ENCODE measurements around the gene GMDS.
"Not testable (repeated sequence)": the region's sequence is repeated elsewhere in the genome, so short reads cannot be mapped to it uniquely, and the experiment has no call there.

Gene GMDS

DNA sequence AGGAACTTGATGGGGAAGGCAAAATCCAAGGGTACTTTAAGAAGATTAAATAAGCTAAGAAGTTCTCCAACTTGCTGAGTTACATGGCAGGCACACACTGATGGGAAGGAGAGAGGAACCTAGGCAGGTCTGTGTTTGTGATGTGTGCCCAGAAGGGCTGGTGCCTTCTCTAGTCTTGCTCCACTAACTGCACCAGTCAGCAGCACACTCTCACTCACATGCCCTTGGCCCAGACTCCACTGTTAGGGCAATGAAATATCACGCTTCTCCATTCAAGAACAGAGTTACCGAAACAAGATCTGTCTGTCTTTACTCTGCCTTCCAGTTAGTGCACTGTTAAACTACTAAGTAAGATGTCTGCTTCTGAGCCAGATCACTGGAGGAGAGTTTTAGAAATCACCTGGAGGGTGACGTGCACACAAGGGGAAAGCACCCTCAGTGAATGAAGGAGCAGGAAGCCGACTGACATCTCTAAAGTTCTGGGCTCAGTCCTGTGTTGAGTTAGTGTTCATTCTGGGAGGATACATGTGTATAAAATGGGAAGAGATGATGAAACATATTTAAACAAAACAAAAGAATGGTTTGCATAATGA is 384.6 kb downstream of the GMDS start:
- ATAC-seq (no peak), DNase-seq (no peak)
- Mint-ChIP-seq H3K4me1 (peaks cover 4% of the 10 kb centered on the region), H3K27ac (no peak overlapping the region), H3K4me3 (no peak overlapping the region), H3K9me3 (no peaks in the 10 kb centered on the region), H3K27me3 (no peaks in the 10 kb centered on the region), H3K36me3 (ENCODE audit: low read depth) (no peaks in the 10 kb centered on the region)

DNA sequence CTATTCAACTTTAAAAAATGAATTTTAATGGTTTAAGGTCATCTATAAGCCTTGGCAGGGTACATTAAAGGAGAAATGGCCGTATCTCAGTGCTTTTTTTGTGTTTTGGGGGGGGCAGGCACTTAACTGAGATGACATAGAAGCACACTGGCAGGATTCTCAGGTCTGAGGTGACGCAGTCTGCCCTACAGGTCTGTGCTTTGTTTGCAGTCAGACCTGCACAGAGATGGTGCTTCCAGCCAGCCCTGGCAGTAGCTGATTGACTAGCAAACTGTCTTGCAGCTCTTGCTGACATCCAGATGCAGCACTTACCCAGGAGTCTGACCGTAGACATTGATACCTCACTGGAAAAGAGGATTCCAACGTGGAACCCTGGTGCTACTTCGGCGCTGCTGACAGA is 386.5 kb downstream of the GMDS start:
- H3K36me3 Mint-ChIP-seq (ENCODE audit: low read depth): no peaks in the 10 kb centered on the region
- ATAC-seq: no peak
- H3K4me1 Mint-ChIP-seq: peaks cover 5% of the 10 kb centered on the region
- no peak for DNase-seq
- no peaks in the 10 kb centered on the region for H3K9me3 Mint-ChIP-seq
- no peaks in the 10 kb centered on the region for H3K27me3 Mint-ChIP-seq
- H3K4me3 Mint-ChIP-seq: no peak overlapping the region
- no peak overlapping the region for H3K27ac Mint-ChIP-seq

DNA sequence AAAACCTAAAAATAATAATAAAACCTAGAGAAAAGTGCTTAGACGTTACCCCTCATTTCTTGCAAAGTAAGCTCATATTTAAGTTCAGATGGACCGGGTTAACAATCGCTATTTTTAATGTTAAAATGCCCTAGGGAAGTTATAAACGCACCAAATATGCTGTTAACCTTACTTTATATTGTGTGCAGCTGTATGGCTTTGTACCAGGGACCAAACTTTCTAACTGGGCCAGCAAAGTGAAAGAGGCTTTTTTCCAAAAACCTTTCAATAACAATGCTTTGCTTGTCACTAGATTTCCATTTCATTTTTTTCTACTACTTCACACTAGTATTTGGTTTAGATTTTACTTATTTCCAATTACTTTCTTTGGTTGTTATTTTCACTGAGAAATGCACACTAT is 387.2 kb downstream of the GMDS start:
- H3K27ac Mint-ChIP-seq: no peak overlapping the region
- H3K4me3 Mint-ChIP-seq: no peak overlapping the region
- no peaks in the 10 kb centered on the region for H3K36me3 Mint-ChIP-seq (ENCODE audit: low read depth)
- peaks cover 7% of the 10 kb centered on the region for H3K4me1 Mint-ChIP-seq
- ATAC-seq (no peak), DNase-seq (no peak)
- no peaks in the 10 kb centered on the region for H3K9me3 Mint-ChIP-seq
- H3K27me3 Mint-ChIP-seq: no peaks in the 10 kb centered on the region

DNA sequence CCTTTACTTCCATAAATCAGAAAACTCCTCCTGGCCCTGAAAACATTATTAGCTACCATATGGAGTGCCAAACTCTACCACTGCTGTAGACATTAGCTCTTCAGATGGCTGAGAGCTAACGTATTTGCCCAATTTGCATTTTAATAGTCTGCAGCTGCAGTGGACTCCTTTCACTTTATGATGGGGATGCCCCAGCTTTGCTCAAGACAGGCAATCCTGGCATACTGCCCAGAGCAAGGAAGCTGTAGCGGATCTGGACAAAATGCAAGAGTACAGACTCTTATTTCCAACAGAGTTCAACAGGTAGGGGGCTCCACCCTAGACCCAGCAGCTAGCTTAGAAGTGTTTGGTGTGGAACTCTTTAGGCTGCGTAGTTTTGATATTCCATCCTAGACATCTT is 389.0 kb downstream of the GMDS start:
- no peaks in the 10 kb centered on the region for H3K9me3 Mint-ChIP-seq
- H3K36me3 Mint-ChIP-seq (ENCODE audit: low read depth): no peaks in the 10 kb centered on the region
- H3K4me3 Mint-ChIP-seq: no peak overlapping the region
- peaks cover 7% of the 10 kb centered on the region for H3K4me1 Mint-ChIP-seq
- H3K27ac Mint-ChIP-seq: no peak overlapping the region
- no peak for ATAC-seq
- no peaks in the 10 kb centered on the region for H3K27me3 Mint-ChIP-seq
- no peak for DNase-seq

DNA sequence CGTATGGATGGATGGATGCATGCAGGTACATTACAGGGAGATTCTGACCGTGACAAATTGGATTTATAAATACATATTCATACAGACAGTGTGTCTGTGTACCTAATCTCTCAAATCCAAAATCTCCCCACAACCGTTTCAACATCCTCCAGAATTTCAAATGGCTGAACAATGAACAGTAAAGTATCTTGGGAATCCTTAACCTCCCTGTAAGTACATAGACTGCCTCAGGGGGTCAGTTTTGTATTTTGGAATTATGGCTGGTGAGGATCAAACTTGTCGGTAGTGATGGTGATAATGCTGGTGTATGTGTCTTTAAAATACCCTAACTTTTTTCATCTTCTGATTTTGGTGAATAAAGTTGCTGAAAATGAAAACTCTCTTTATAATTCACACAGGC is 389.5 kb downstream of the GMDS start:
- DNase-seq: no peak
- H3K4me3 Mint-ChIP-seq: no peak overlapping the region

DNA sequence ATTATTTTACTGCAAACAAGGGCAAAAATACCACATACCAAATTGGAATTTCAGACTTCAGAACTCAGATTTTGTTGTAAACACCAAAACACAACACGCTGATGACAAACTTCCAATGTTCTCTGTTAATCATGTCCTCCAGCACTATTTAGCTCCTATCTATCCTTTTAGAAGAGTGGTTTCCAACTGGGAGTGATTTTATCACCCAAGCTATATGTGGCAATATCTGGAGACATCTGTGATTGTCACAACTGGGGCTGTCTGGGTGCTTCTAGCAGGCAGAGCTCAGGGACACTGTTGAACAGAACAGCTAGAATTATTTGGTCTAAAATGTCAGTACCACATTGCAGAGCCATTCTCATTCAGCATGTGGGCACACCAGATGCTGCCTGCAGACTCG is 391.1 kb downstream of the GMDS start:
- DNase-seq (no peak), ATAC-seq (no peak)
- no peak overlapping the region for H3K4me3 Mint-ChIP-seq
- H3K27ac Mint-ChIP-seq: no peak overlapping the region
- H3K4me1 Mint-ChIP-seq: peaks cover 5% of the 10 kb centered on the region
- H3K9me3 Mint-ChIP-seq: no peaks in the 10 kb centered on the region
- no peaks in the 10 kb centered on the region for H3K27me3 Mint-ChIP-seq
- no peaks in the 10 kb centered on the region for H3K36me3 Mint-ChIP-seq (ENCODE audit: low read depth)

More for the DNA sequence above, 389.5 kb downstream of the GMDS start:
- Mint-ChIP-seq H3K36me3 (ENCODE audit: low read depth) (no peaks in the 10 kb centered on the region), H3K27ac (no peak overlapping the region), H3K4me1 (peaks cover 4% of the 10 kb centered on the region), H3K9me3 (no peaks in the 10 kb centered on the region), H3K27me3 (no peaks in the 10 kb centered on the region)
- no peak for ATAC-seq

DNA sequence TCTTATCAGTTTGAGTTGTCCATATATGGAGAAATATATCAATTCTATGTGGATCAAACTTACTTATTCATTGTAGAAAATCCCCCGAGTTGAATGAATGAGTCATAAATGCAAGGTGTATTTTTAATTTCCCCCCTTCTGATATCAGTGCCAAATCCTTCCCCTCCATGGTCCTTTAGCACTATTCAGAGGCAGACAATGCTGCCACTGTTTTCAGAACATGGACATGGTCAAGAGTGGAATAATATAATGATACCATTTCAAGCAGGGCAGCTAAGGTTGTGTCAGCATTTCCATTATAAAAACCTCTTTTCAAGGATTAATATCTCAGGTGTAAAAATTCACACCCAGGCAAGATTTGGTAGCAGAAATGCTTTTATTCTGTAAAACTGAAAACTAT is 391.6 kb downstream of the GMDS start:
- Mint-ChIP-seq H3K9me3 (no peaks in the 10 kb centered on the region), H3K4me3 (no peak overlapping the region), H3K27me3 (no peaks in the 10 kb centered on the region), H3K27ac (no peak overlapping the region), H3K4me1 (peaks cover 5% of the 10 kb centered on the region), H3K36me3 (ENCODE audit: low read depth) (no peaks in the 10 kb centered on the region)
- DNase-seq (no peak), ATAC-seq (no peak)

DNA sequence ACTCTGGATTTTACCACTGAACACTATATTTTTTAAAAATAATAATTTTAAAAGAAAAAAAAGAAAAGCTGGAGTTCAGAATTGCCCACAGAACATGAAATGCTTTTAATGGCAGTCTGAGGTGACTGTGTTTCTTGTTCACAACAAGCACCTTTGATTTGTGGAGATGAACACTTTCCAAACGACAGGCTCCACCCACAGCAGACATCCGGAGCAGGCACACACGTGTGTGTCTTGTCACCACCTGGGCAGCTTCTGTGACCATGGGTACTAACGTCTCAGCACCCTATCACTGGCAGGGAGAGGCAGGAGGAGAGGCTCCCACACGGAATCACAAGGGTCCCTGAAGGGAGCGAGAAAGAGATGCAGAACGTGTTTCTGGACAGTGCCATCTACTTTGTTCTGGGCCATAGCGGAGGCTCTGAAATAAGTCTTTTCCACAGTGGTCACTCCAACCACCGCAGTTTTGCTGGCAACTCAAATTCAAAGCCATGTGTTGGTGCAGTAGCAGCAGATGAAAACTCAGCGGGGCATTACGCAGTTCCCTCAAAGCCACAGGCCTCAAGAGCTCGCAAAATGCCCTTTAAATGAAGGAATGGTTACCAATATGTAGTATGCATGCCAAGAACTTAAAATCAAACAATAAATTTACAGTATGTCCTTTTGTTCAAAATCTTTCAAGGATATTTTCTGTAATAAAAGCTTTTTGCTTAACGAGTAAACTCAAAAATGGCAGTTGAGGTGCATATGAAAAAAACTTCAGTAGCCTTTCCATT is 393.5 kb downstream of the GMDS start:
- DNase-seq: no peak
- Mint-ChIP-seq H3K9me3 (no peaks in the 10 kb centered on the region), H3K36me3 (ENCODE audit: low read depth) (no peaks in the 10 kb centered on the region), H3K27ac (no peak overlapping the region), H3K27me3 (no peaks in the 10 kb centered on the region), H3K4me3 (no peak overlapping the region), H3K4me1 (peaks cover 5% of the 10 kb centered on the region)
- ATAC-seq: no peak

DNA sequence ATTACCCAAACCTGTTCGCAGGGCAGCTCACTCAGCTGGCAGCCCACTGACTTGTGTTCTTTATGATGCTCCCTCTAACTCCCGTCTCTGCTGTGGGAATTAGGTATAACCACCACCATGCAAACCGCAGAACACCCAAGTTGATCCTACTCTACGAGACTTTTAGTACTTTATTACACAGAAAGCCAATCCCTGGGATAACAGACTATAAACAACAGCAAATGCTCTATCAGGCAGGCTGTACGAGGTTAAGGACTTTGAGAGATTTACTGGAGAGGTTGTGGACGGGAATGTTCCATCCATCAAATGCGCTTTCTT is 394.6 kb downstream of the GMDS start:
- no peak for DNase-seq
- Mint-ChIP-seq H3K36me3 (ENCODE audit: low read depth) (no peaks in the 10 kb centered on the region), H3K9me3 (no peaks in the 10 kb centered on the region), H3K27me3 (no peaks in the 10 kb centered on the region), H3K4me1 (peaks cover 5% of the 10 kb centered on the region), H3K4me3 (no peak overlapping the region), H3K27ac (no peak overlapping the region)
- no peak for ATAC-seq

DNA sequence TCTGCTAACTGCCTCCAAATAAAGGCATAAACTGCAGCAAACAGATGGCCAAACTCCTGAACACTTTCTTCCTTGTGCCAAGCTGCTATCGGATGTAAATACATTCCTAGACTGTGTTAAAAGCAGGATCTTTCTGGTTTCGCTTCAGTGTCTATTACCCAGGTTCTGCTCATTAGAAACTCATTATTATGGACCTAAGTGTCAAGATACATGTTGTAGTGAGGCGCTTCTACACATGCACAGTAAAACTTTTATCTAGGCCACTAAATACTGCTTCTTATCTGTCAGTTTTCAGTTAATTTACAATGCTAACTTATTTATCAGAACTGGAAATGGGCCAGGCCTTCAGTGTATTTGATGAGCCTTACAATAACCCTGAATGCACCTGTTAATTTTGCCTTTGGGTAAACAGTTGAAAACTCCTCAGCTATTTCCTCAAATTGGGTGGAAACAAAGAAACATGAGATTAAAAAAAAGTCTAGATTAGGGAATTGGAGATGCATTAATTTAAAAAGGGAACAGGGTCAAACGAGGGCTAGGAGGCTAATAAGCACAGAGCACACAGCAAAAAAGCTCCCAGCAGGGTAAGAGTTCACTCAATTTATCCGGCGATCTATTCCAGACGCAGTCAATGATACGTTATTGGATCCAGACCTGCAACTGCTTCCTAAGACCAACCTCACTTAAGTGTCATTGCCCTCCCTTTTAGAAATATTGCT is 395.1 kb downstream of the GMDS start:
- Mint-ChIP-seq H3K27ac (no peak overlapping the region), H3K36me3 (ENCODE audit: low read depth) (no peaks in the 10 kb centered on the region), H3K4me1 (peaks cover 5% of the 10 kb centered on the region), H3K4me3 (no peak overlapping the region), H3K27me3 (no peaks in the 10 kb centered on the region), H3K9me3 (no peaks in the 10 kb centered on the region)
- DNase-seq (no peak), ATAC-seq (no peak)

DNA sequence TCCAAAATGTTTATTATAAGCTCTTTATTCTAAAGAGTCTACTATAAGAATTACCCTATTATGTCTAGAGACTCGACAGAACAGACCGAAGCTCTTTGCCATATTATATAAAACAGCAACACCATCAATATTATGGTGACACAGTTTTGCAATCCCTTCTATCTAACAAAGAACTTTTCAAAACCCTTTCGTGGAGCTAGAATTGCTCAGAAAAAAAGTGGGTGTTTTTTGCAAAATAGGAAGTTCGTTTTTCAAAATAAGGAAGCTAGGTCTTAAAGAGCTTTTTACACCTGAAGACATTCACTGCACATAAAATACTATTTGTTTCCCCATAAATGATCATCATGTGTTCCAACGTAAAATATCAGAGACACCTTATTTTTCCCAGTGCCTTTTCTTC is 395.7 kb downstream of the GMDS start:
- Mint-ChIP-seq H3K4me3 (no peak overlapping the region), H3K27ac (no peak overlapping the region), H3K36me3 (ENCODE audit: low read depth) (no peaks in the 10 kb centered on the region), H3K4me1 (peaks cover 5% of the 10 kb centered on the region), H3K27me3 (no peaks in the 10 kb centered on the region), H3K9me3 (no peaks in the 10 kb centered on the region)
- ATAC-seq: no peak
- DNase-seq: no peak

DNA sequence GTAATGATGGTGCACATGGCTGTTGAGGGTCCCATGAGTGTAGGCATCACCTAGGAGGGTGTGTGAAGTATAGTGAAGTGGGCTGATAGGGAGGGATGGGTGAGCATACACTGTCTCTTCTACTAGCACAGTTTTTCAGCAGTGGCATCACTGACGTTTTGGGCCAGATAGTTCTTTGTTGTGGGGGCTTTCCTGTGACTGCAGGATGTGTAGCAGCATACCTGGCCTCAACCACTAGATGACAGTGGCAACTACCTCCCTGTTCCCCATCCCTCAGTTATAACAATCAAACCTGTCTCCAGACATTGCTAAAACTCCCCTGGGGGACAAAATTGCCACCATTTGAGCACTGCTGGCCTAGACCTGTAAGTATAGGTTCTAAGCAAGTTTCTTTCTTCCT is 396.7 kb downstream of the GMDS start:
- H3K4me3 Mint-ChIP-seq: no peak overlapping the region
- H3K9me3 Mint-ChIP-seq: no peaks in the 10 kb centered on the region
- H3K36me3 Mint-ChIP-seq (ENCODE audit: low read depth): no peaks in the 10 kb centered on the region
- H3K27ac Mint-ChIP-seq: no peak overlapping the region
- no peaks in the 10 kb centered on the region for H3K27me3 Mint-ChIP-seq
- DNase-seq (no peak), ATAC-seq (no peak)
- peaks cover 3% of the 10 kb centered on the region for H3K4me1 Mint-ChIP-seq

DNA sequence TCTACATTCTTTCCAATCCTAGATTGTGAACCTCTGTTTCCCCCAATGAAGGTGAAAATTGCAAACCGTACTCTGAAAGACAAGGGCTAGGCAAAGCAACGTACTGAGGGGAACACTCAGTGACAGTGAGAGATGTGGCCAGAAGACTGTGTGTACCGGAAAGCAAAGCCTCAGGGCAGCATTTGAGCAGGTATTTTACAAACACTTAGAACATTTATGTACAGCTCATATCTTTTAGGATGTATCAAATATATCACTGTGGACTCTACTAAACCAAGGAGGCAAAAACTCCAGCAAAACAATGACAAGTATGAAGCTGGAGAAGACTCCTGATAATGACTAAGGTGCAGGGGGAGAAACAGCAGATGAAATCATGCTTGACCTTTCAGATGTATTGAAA is 398.8 kb downstream of the GMDS start:
- H3K27ac Mint-ChIP-seq: no peak overlapping the region
- H3K36me3 Mint-ChIP-seq (ENCODE audit: low read depth): peaks cover 3% of the 10 kb centered on the region
- H3K9me3 Mint-ChIP-seq: no peaks in the 10 kb centered on the region
- H3K4me3 Mint-ChIP-seq: no peak overlapping the region
- DNase-seq (no peak), ATAC-seq (no peak)
- peaks cover 3% of the 10 kb centered on the region for H3K4me1 Mint-ChIP-seq
- H3K27me3 Mint-ChIP-seq: no peaks in the 10 kb centered on the region

DNA sequence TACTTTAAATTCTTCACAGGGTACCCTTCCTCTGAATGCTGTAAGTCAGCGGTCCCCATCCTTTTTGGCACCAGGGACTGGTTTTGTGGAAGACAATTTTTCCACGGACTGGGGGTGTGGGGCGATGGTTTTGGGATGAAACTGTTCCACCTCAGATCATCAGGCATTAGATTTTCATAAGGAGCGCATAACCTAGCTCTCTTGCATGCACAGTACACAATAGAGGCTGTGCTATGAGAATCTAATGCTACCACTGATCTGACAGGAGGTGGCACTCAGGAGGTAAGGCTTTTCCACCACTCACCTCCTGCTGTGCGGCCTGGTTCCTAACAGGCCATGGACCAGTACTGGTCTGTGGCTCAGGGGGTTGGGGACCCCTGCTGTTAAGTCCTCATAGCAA is 399.9 kb downstream of the GMDS start:
- not testable (repeated sequence) for H3K36me3 Mint-ChIP-seq (ENCODE audit: low read depth); H3K4me3 Mint-ChIP-seq; DNase-seq; H3K27ac Mint-ChIP-seq; H3K4me1 Mint-ChIP-seq; ATAC-seq; H3K27me3 Mint-ChIP-seq; H3K9me3 Mint-ChIP-seq

DNA sequence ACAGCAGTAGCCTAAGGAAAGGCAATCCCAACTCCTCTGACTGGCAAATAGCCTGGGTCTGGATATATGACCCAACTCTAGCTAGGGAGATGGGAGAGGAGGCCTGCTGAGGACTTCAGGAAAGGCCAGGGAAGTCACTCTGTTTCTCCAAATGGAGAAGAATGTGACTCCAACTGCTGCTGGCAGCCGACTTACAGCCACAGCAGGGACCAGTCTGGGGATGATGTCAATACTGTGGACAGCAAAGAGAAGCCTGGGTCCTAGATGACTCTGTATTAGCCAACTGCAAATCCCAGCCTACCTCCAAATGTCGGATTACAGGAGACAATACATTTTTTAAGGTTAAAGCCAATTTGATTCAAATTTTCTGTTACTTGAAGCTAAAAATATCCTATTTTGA is 403.1 kb downstream of the GMDS start:
- Mint-ChIP-seq H3K4me1 (no peaks in the 10 kb centered on the region), H3K4me3 (no peak overlapping the region), H3K27me3 (no peaks in the 10 kb centered on the region), H3K27ac (no peak overlapping the region), H3K9me3 (no peaks in the 10 kb centered on the region), H3K36me3 (ENCODE audit: low read depth) (peaks cover 3% of the 10 kb centered on the region)
- no peak for DNase-seq
- ATAC-seq: no peak

Measured in activated naive CD8-positive, alpha-beta T cell treated with anti-CD3 and anti-CD28 coated beads, Interleukin-2, amount 50 U/mL, for 24 hours (primary cell).